Fibroblast of skin of back (primary cell): Measurements from ENCODE around the gene ARNT2.

Source experiments
- DNase-seq: peaks from one replicate; pipeline ENCODE4 v3.0.0-alpha.2; 2013

The ARNT2 gene

GRCh38 chr15:80411788-80412288 lies 7.7 kb downstream of the ARNT2 start:
- no peak for DNase-seq

GRCh38 chr15:80414546-80415357 lies 10.6 kb downstream of the ARNT2 start:
- no peak for DNase-seq

GRCh38 chr15:80415358-80415670 lies 11.1 kb downstream of the ARNT2 start:
- no peak for DNase-seq

GRCh38 chr15:80416702-80417101 lies 12.5 kb downstream of the ARNT2 start:
- no peak for DNase-seq

DNA sequence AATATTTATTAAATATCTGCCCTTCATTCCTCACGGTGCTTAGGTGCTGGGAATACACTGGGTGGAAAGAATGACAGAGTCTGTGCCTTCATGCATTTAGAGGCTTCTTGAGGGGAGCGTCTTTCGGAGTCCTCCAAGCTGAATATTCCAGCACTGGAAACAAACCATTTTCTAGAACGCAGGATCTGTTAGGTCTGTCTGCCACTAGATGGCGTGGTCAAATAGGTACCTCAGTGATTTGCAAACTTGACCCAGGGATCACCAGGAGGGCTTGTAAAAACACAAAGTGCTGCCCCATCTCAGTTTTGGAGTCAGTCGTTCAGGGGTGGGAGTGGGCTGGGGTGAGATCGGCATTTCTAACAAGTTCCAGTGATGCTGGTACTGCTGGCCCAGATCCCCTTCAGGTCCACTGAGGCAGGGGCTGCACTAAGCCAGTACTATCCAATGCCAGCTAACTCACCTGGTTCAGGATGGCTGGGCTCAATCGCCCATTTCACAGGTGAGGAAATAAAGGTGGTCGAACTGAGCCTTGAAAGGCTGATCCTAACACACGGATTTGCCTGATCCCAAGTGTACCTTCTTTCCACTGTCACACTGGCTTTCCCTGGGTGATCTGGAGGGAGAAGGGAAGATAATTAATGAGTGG lies 14.8 kb downstream of the ARNT2 start:
- DNase-seq = peak; percentile 54

DNA sequence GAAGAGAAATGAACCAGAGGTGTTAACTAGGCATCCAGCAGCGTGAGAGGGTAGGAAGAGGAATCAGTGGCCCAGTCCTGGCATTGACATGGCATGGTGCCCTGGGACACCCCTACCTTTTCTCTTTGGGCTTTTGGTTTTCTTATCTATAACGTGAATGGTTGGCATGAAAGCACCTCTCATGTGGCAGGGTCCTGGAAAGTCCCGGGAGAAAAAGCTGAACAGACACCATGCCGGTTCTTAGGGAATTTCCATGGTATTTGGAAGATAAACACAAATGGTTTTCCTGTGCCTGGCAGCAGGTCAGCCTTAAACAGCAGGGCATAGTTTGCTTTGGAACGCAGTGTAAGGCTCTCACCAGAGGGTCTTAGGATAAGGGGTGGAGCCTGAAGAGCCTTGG lies 15.4 kb downstream of the ARNT2 start:
- peak; percentile 42 for DNase-seq

DNA sequence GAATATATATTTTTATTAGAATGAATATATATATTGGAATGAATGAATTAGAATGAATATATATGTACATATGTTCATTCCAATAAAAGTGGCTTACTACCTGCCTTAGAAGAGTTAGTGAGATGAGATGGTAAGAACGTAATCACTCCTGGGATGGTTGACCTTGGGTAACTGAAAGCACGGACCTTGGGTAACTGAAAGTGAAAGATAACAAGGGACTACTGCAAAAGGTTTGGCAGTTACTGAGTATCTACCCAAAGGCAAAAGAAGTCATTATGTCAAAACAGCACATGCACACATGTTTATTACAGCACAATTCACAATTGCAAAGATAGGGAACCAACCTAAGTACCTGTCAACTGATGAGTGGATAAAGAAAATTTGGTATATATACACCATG lies 16.5 kb downstream of the ARNT2 start:
- DNase-seq = no peak

DNA sequence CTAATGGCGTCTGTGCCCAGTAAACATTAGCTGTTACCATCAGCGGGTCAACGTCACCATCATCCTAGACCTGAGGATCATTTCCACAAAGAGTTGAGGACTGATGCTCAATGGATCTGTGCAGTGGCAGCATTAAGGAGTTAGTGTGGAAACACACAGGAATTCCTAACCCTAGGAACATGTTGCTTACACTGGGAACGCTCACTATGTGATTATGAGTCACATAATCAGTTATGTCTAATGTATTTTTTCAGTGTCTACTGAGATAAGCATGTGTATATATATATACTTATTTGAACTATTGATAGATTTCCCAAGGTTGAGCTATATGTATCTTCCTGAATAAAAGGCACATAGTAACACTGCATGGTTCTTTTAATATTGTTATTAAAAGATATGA lies 19.0 kb downstream of the ARNT2 start:
- peak; percentile 63 for DNase-seq

DNA sequence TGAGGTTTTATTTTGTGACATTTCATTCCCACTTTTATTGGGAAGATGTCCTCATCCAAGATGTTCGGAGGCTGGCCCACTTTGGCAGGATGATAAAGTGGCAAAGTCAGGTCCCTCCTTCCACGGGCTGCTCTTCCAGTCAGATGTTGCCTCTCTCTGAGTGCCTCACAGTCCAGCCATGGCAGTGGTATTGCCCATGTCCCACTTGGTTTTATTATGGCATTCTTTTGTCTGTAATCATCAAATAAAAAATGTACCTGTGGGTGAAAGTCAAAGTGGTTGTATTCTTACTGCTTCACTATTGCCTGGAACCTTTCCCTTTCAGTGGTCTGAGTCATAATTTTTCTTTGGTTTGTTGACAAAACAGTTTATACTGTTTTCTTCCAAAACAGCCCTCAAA lies 20.2 kb downstream of the ARNT2 start:
- no peak for DNase-seq

DNA sequence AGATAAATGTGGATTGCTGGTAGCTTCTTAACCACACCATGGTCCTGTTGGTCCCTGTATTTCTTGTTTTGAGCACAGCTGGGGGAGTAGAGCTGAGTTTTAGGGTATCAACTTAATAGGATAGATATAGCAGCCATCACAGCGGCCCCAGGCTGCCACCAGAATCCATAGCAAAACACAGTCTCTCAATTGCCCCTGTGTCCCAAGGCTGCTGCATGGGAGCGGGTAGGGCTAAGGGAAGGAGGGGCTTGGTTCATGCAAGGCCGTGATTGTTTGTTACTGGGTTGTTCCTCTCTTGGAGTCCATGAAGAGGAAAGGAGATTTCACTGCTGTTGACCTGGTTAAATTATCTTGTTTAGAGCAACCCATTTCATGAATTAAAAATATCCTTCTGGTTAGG lies 22.1 kb downstream of the ARNT2 start:
- no peak for DNase-seq

DNA sequence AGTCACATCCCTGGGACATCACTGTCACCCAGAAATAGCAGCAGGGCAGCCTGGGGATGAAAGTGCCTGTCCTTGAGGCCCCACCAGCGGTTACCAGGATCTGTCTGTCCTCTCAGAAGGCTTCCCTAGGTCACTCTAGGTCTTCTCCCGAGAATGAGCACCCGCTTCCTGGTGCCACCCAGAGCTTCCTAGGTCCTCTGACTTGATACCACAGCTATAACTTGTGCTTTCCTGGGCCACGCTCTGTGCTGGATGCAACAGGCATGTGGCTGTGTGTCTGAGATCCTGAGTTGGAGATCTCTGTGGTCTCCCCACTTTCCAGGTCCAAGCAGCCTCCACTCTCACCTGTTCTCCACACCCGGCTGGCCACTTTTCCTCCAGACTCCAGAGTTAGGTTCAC lies 25.8 kb downstream of the ARNT2 start:
- DNase-seq = no peak

DNA sequence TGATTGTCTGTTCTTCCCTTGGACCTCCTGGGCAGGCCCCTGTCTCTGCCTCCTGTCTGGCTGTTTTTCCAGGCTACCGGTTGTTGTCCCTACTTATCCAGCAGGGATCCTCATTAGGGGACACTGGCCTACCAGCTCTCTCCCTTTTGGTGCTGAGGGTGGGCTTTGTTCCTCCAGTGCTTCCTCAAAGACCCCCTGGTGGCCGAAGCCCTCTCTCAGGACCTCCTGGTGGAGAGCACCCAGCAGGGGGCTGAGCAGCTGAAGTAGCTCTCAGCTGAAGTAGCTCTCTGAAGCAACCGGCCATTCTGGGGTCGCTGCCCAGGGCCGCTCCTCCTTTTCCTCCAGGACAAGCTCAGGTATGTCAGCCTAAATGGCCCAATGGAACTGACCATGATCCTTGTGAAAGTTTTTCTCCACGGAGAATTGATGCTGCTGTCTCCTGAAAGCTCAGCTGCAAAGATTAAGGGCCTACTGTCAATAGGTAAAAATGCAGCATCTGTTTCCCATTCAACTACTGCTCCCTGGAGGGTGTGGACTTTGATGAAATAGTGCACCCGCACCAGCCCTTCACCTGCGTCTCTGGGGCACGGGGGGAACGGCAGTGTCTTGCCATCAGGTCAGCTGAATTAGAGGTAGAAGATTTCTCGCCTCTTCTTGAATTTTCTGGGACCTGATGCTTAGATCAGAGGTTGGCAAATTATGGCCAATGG lies 27.6 kb downstream of the ARNT2 start:
- DNase-seq = no peak

DNA sequence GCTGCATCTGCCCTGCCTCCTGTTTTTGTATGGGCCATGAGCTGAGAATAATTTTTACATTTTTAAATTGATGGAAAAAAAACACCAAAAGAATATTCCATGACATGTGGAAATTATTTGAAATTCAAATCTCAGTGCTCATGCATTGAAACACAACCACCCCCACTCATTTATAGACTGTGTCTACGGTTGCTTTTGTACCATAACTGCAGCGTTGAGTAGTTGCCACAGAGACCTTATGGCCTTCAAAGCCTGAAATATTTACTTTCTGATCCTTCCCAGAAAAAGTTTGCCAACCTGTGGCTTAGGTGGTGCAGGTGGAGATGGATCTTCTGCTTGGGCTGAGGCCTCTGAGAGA lies 28.1 kb downstream of the ARNT2 start:
- no peak for DNase-seq

- no peak for DNase-seq
Measured at GRCh38 chr15:80433836-80434235, 29.7 kb downstream of the ARNT2 start.

GRCh38 chr15:80434926-80435720 lies 30.9 kb downstream of the ARNT2 start:
- no peak for DNase-seq

GRCh38 chr15:80436511-80437307 lies 32.5 kb downstream of the ARNT2 start:
- peak; percentile 41 for DNase-seq

GRCh38 chr15:80437334-80437891 lies 33.2 kb downstream of the ARNT2 start:
- no peak for DNase-seq

GRCh38 chr15:80439140-80439539 lies 35.0 kb downstream of the ARNT2 start:
- no peak for DNase-seq

DNA sequence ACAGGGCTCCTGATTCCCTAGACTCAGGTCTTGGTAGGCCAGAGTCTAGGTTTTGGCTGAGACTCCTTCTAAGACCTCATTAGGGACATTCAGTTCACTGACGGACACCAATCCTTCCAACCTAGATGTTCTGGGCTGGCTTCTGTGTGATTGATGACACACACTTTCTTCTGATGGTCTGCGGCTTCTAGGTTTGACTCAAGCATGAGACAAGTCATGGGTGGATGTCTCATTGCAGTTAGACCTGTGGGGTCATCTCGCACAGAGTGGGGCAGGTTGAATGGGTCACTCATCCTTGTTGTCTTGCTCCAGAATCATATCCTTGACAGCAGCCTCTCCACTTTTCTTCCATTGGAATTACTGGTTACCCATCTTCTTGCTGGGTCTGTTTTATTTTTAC lies 35.8 kb downstream of the ARNT2 start:
- DNase-seq = no peak

DNA sequence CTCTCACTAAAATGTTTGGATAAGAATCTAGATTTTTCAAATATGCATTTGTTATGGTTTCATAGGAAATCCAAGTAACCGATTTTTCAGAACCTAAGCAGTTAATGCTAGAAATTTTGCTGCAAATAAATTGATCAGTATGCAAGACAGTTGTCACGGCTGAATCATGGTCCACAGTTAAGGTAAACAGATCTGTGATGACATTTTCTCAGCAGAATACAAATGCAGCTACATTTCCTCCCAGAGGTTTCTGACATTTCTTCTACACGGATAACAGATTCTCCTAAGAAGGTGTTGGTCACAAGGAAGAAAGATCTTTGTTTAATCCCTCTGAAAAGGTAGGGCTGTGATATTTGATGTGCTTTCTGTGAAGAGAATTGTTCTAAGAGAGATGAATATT lies 36.9 kb downstream of the ARNT2 start:
- no peak for DNase-seq

DNA sequence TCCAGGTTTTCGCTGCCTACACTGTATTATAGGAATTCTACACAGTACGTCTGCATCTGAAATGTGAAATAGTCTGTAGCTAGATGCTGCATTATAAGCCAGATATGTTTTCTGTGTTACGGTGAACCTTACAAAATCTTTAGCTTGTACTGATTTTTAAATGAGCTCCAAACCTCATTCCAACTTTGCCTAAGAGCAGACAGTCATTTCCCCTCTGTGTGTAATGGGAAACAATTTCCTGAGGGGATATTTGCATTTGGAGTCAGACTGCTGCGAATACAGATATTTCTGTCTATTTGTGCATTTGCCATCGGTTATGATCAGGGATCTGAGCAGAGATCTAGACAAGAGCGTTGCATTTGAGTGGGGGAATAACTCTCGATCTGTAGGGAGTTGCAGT lies 37.5 kb downstream of the ARNT2 start:
- DNase-seq = no peak
